GM19324 (cell line): ENCODE results near the gene DBP.
"Not testable (repeated sequence)": the region's sequence is repeated elsewhere in the genome, so short reads cannot be mapped to it uniquely, and the experiment has no call there.

Experiments used
- ATAC-seq: cut with Tn5 transposase; IDR thresholded peaks from one replicate; pipeline ENCODE4 v1.9.1; 2021; ENCODE audit warnings: mild to moderate bottlenecking, moderate library complexity; ENCODE audit not compliant: unreplicated experiment, low FRiP score

The DBP gene

GRCh38 chr19:48668332-48668731, 31.2 kb upstream of the DBP start:
- no peak for ATAC-seq

- no peak for ATAC-seq
Observed at GRCh38 chr19:48665786-48666185, 28.6 kb upstream of the DBP start.

GRCh38 chr19:48664476-48664875, 27.3 kb upstream of the DBP start:
- no peak for ATAC-seq

GRCh38 chr19:48663667-48664066, 26.5 kb upstream of the DBP start:
- no peak for ATAC-seq

GRCh38 chr19:48661711-48662090, 24.5 kb upstream of the DBP start:
- ATAC-seq = no peak

- peak; percentile 83 for ATAC-seq
Observed at GRCh38 chr19:48660852-48661710, 23.9 kb upstream of the DBP start.

GRCh38 chr19:48659768-48660167, 22.6 kb upstream of the DBP start:
- no peak for ATAC-seq

GRCh38 chr19:48658483-48658882, 21.3 kb upstream of the DBP start:
- no peak for ATAC-seq

GRCh38 chr19:48657828-48658227, 20.6 kb upstream of the DBP start:
- not testable (repeated sequence) for ATAC-seq

- no peak for ATAC-seq
Observed at GRCh38 chr19:48656840-48657474, 19.8 kb upstream of the DBP start.

GRCh38 chr19:48654299-48655059, 17.3 kb upstream of the DBP start:
- no peak for ATAC-seq

GRCh38 chr19:48651683-48652048, 14.5 kb upstream of the DBP start:
- no peak for ATAC-seq

- no peak for ATAC-seq
Observed at GRCh38 chr19:48650974-48651682, 13.9 kb upstream of the DBP start.

- ATAC-seq = no peak
Observed at GRCh38 chr19:48648134-48648533, 11.0 kb upstream of the DBP start.

GRCh38 chr19:48646722-48647216, 9.6 kb upstream of the DBP start:
- ATAC-seq = no peak

- ATAC-seq = peak; percentile 63
Observed at GRCh38 chr19:48646001-48646721, 9.0 kb upstream of the DBP start, which contains the start of gene CA11. TSS of gene CA11 (minus strand) at chr19:48646187. CDS start at chr19:48645632, 555 bp downstream.

GRCh38 chr19:48645620-48646000, 8.4 kb upstream of the DBP start:
- no peak for ATAC-seq

GRCh38 chr19:48644839-48645619, 7.8 kb upstream of the DBP start:
- ATAC-seq = peak; percentile 46

GRCh38 chr19:48644355-48644754, 7.2 kb upstream of the DBP start:
- ATAC-seq = no peak
